KBM-7 (cell line): ENCODE measurements around the gene TAS2R60.
A peak's percentile ranks its signal among the peaks of the same experiment; 100 is the strongest.
"Not testable (repeated sequence)": the region's sequence is repeated elsewhere in the genome, so short reads cannot be mapped to it uniquely, and the experiment has no call there.

ENCODE experiments used
- DNase-seq: peaks from one replicate; pipeline ENCODE4 v3.0.0-alpha.2; 2015
- in situ Hi-C: fragments of 300-500 bp; cut with MboI; formaldehyde crosslinking; loops from 2 replicates; pipeline ENCODE4 v1.14.3; 2020; ENCODE audit warnings: low sequenced_read_pairs, low pct_unique_long_range_greater_than_20kb, mixed read lengths

Gene TAS2R60

GRCh38 chr7:143460271-143460979, 17.2 kb downstream of the TAS2R60 start:
- no peak for DNase-seq
- in situ Hi-C loops, result no loop called here

DNA sequence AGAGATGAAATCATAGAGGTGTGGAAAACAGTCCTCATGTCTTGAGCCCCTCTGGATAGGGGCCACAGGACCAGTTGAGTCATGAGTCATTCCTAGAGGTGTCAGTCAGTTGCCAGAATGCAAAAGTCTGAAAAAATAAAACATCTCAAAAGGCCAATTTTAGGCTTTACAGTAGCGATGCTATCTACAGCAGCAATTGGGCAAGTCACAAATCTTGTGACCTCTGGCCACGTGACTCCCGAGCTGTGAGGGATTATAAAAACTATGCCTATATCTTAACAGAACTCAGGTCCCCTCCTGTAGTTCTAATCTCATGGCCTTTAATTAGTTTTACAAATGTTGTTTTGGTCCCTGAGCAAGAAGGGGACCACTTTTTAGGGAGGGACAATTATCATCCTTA, 18.8 kb downstream of the TAS2R60 start:
- in situ Hi-C loops, result no loop called here
- no peak for DNase-seq

DNA sequence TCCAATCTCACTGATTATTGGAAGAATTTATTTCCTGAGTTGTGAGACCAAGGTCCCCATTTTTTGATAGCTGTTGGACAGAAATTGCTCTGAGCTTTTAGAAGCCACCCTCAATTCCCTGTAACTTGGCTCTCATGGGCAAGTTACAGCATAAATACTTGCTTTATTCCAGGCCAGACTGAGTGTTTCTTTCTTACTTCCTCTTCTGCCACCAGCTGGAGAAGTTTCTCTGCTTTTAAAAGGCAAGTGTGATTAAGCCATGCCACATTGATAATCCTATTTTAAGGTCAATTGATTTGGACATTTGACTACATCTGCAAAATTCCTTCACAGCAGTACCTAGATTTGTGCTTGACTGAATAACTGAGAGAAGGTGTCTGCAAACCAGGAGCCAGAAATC, 20.3 kb downstream of the TAS2R60 start:
- peak; percentile 9 for DNase-seq
- in situ Hi-C loops, result no loop called here

DNA sequence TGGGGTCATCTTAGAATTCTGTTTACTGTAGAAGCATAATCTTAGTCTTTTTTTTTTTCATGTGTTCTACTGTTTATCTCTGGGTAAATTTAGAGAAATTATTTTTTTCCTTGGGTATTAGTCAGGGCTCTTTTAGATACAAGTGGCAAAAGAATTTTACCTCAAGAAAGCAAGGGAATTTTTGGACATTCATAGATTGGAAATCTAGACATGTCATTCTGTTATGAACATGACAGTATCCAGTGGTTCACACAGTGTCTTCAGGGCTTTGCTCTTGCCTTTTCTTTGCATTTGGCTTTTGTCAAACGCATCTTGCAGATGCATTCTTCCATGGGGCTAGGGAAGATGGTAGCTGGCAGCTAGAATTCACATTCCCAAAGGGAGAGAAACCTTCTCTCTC, 20.7 kb downstream of the TAS2R60 start:
- DNase-seq, result no peak
- in situ Hi-C loops, result no loop called here

- in situ Hi-C loops, result no loop called here
- DNase-seq, result no peak
Observed at GRCh38 chr7:143467724-143468123, 24.5 kb downstream of the TAS2R60 start.

GRCh38 chr7:143472071-143472689, 28.9 kb downstream of the TAS2R60 start:
- DNase-seq, in situ Hi-C loops: not testable (repeated sequence)

- in situ Hi-C loops, result no loop called here
- no peak for DNase-seq
Observed at GRCh38 chr7:143477501-143478150, 34.4 kb downstream of the TAS2R60 start, which contains the start of gene TAS2R41. Gene TAS2R41, plus strand, starts transcription at chr7:143477873. Its CDS starts 0 bp downstream, at chr7:143477873.

- DNase-seq, result no peak
- in situ Hi-C loops, result no loop called here
Observed at GRCh38 chr7:143479055-143479766, 36.0 kb downstream of the TAS2R60 start.

GRCh38 chr7:143480501-143480900, 37.2 kb downstream of the TAS2R60 start:
- in situ Hi-C loops, result no loop called here
- DNase-seq, result no peak

- DNase-seq, result no peak
- in situ Hi-C loops, result no loop called here
Observed at GRCh38 chr7:143484119-143484518, 40.9 kb downstream of the TAS2R60 start.

GRCh38 chr7:143485094-143485493, 41.8 kb downstream of the TAS2R60 start:
- in situ Hi-C loops, result no loop called here
- DNase-seq, result no peak

DNA sequence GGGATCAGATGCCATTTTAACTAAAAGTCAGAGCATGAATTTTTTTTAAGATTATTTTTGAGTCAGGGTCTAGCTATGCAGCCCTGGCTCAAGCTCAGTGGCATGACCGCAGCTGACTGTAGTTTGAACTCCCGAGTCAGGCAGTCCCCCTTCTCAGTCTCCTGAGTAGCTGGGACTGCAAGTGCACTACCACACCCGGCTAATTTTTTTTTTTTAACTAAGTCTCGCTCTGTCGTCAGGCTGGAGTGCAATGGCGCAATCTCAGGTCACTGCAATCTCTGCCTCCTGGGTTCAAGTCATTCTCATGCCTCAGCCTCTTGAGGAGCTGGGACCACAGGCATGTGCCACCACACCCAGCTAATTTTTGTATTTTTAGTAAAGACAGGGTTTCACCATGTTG, 42.2 kb downstream of the TAS2R60 start:
- in situ Hi-C loops, result no loop called here
- DNase-seq, result no peak

- DNase-seq, in situ Hi-C loops: not testable (repeated sequence)
Observed at GRCh38 chr7:143486266-143486665, 43.0 kb downstream of the TAS2R60 start.

- DNase-seq, result no peak
- in situ Hi-C loops, result no loop called here
Observed at GRCh38 chr7:143487061-143487460, 43.8 kb downstream of the TAS2R60 start.

DNA sequence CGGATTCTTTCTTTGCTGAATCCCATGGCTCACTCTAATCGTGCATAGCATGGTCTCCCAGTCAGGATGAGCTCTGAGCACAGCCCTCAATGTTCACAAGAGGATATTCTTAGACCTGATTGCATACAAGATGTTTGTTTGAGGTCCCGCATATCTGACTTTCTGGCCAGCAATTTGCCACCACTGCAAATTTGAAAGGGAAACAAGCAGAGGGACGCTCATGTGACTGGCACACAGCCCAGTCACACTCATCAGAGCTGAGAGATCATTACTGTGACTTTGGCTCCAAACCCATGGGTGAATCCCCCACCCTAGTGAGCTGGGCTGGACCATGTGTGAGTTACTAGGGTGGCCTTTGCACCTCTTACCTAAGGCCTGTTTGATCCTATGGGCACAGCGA, 44.3 kb downstream of the TAS2R60 start:
- no peak for DNase-seq
- in situ Hi-C loops, result no loop called here

- in situ Hi-C loops, result no loop called here
- DNase-seq, result no peak
Observed at GRCh38 chr7:143490717-143491306, 47.6 kb downstream of the TAS2R60 start.

DNA sequence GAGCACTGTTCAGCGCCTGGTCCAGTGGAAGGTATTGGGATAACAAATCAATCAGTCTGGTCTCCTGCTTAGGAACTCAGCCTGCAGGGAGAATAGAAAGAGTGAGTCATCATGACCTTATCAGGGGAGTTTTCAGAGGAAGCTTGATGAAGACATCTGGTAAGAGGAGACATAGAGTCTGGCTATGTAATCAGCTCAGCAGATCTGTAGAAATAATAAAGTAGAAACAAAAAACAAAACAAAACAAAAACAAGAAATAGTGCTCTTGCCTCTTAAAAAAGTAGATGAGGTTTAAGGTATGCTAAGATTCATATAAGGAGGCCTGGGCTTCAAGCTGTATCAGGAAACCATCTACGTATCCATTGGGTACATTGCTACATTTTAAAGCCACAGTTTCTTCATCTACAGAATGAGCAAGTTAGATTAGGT, 48.8 kb downstream of the TAS2R60 start:
- DNase-seq, result no peak

GRCh38 chr7:143492799-143493739, 49.8 kb downstream of the TAS2R60 start:
- no peak for DNase-seq
- in situ Hi-C loops, result no loop called here

More for the DNA sequence above, 48.8 kb downstream of the TAS2R60 start:
- in situ Hi-C loops, result no loop called here
